ENCODE results near the gene MS4A8.

DNA sequence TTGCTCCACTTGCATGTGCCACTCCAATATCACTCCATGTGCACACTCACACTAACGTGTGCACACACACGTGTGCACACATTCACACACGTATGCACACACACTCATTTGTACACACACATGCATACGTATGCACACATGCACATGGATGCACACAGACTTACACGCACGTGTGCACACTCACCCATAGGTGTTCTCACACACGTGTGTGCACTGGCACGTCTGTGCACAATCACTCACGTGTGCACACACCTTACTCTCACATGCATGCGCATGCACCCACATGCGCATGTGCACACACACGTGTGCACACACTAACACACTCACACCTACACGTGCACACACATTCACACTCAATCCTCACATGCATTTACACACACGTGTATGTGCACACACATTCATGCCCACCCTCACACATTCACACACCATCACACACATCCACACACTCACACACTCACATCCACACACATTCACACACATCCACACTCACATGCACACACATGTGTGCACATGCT is 48.0 kb downstream of the MS4A8 start:
- TF ChIP-seq, protein P1, sequence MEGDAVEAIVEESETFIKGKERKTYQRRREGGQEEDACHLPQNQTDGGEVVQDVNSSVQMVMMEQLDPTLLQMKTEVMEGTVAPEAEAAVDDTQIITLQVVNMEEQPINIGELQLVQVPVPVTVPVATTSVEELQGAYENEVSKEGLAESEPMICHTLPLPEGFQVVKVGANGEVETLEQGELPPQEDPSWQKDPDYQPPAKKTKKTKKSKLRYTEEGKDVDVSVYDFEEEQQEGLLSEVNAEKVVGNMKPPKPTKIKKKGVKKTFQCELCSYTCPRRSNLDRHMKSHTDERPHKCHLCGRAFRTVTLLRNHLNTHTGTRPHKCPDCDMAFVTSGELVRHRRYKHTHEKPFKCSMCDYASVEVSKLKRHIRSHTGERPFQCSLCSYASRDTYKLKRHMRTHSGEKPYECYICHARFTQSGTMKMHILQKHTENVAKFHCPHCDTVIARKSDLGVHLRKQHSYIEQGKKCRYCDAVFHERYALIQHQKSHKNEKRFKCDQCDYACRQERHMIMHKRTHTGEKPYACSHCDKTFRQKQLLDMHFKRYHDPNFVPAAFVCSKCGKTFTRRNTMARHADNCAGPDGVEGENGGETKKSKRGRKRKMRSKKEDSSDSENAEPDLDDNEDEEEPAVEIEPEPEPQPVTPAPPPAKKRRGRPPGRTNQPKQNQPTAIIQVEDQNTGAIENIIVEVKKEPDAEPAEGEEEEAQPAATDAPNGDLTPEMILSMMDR (IDR thresholded peaks at IDR 0.05; ENCODE audit: poor library complexity), result no peak
- no peak for TF ChIP-seq EZH2 (IDR thresholded peaks at IDR 0.05; ENCODE audit: borderline replicate concordance)
- no peak for TF ChIP-seq EZH2phosphoT487 (IDR thresholded peaks at IDR 0.05; ENCODE audit: low read depth, severe bottlenecking, unreplicated experiment)
